SK-N-SH treated with all-trans-retinoic acid at 6 μM for 48 hours (cell line): ENCODE measurements around the gene CCP110.

Experiments
- ARNTL ChIP-seq: fragments of 450-650 bp; formaldehyde crosslinking; IDR thresholded peaks from 2 replicates; pipeline ENCODE4 v1.5.0; 2020; ENCODE audit warnings: low read depth, mild to moderate bottlenecking, moderate library complexity, borderline replicate concordance
- CSRNP3 ChIP-seq: fragments of 250-450 bp; sonication (Bioruptor Pico); IDR thresholded peaks from 2 replicates; pipeline ENCODE4 v1.5.1; 2021; ENCODE audit warnings: mild to moderate bottlenecking, moderate library complexity
- ESRRG ChIP-seq: fragments of 250-450 bp; sonication (Bioruptor Pico); IDR thresholded peaks from 2 replicates; pipeline ENCODE4 v1.6.1; 2021; ENCODE audit warnings: mild to moderate bottlenecking
- ISL1 ChIP-seq: fragments of 250-450 bp; sonication (Bioruptor Pico); IDR thresholded peaks from 2 replicates; pipeline ENCODE4 v2.1.2; 2022; ENCODE audit warnings: mild to moderate bottlenecking, moderate library complexity
- PATZ1 ChIP-seq: fragments of 250-450 bp; sonication (Bioruptor Pico); IDR thresholded peaks from 2 replicates; pipeline ENCODE4 v1.8.0; 2020; ENCODE audit warnings: mild to moderate bottlenecking, moderate library complexity, borderline replicate concordance
- POU6F1 ChIP-seq: fragments of 250-450 bp; sonication (Bioruptor Pico); IDR thresholded peaks from 2 replicates; pipeline ENCODE4 v1.8.0; 2021; ENCODE audit warnings: low read depth, mild to moderate bottlenecking, moderate library complexity, borderline replicate concordance
- RARB ChIP-seq: fragments of 250-450 bp; sonication (Bioruptor Pico); IDR thresholded peaks from 2 replicates; pipeline ENCODE4 v1.8.0; 2021; ENCODE audit warnings: mild to moderate bottlenecking, moderate library complexity
- TCF4 ChIP-seq: fragments of 250-450 bp; sonication (Bioruptor Pico); IDR thresholded peaks from 2 replicates; pipeline ENCODE4 v1.8.0; 2021; ENCODE audit warnings: mild to moderate bottlenecking, moderate library complexity, borderline replicate concordance
- ZC3H10 ChIP-seq: fragments of 250-450 bp; sonication (Bioruptor Pico); IDR thresholded peaks from 2 replicates; pipeline ENCODE4 v1.5.1; 2021; ENCODE audit warnings: mild to moderate bottlenecking, moderate library complexity

- TF ChIP-seq PATZ1 (CRISPR knock-in tag) (no peak), ESRRG (CRISPR knock-in tag) (no peak), ARNTL (CRISPR knock-in tag) (no peak), ZC3H10 (CRISPR knock-in tag) (no peak), CSRNP3 (CRISPR knock-in tag) (no peak), RARB (CRISPR knock-in tag) (no peak), POU6F1 (CRISPR knock-in tag) (no peak), TCF4 (CRISPR knock-in tag) (no peak), ISL1 (CRISPR knock-in tag) (no peak)
These were observed 58.5 kb downstream of the CCP110 start for GRCh38 chr16:19582050-19582831.
